Activated naive CD4-positive, alpha-beta T cell treated with anti-CD3 and anti-CD28 coated beads, Interleukin-2, amount 10 ng/mL, durations not matched to agents 5 hours and 36 hours (primary cell): ENCODE measurements around the gene ING3. TPM values are rescaled to one million over a fixed set of nuclear protein-coding genes. Genes with fewer than 3 reads are reported as not detected.

ENCODE experiments used
- total RNA-seq, 2 experiments: library from RNA; stranded (reverse); gene quantifications; one replicate each; pipeline ENCODE4 v1.2.3, GENCODE V29; 2021

The ING3 gene
- total RNA-seq: 10 to 100 TPM; 22.2 to 22.6 TPM

GRCh38 chr7:120950539-120951308 lies at the start of gene ING3:
TSS of gene ING3 (plus strand) at chr7:120950777. CDS start at chr7:120950897, 120 bp downstream.

GRCh38 chr7:120988591-120989256 lies 38.1 kb downstream of the ING3 start, which contains the start of gene CPED1:
TSS of gene CPED1 (plus strand) at chr7:120988711. CDS start at chr7:120989622, 911 bp downstream.

Other genes with a start within 250 kb of the ING3 start
- not detected for gene TSPAN12, start 92.6 kb upstream of the ING3 start, total RNA-seq
- gene CPED1, start 37.9 kb downstream of the ING3 start, total RNA-seq: not detected